ENCODE data around the gene RASSF8. TPM values are rescaled to one million over a fixed set of nuclear protein-coding genes. Genes with fewer than 3 reads are reported as not detected.

RASSF8 gene
- total RNA-seq, 1 donor = 97.4 TPM

GRCh38 chr12:26016516-26016915, 58.0 kb downstream of the RASSF8 start:
- no peak for DNase-seq (ENCODE audit: insufficient read length, low spot score, missing footprints)
- Histone ChIP-seq H4K20me1 (ENCODE audit: insufficient read depth, low read length) (peaks cover 2% of the 10 kb centered on the region), H3K9me3 (ENCODE audit: low read depth, low read length) (no peaks in the 10 kb centered on the region), H3K27ac (ENCODE audit: low read depth, low read length) (peak overlapping the region; percentile 15), H3K27me3 (ENCODE audit: insufficient read depth, low read length) (no peaks in the 10 kb centered on the region), H3K79me2 (ENCODE audit: insufficient read depth, low read length) (peaks cover 92% of the 10 kb centered on the region), H3K4me2 (ENCODE audit: insufficient read depth, low read length) (no peak overlapping the region), H3K4me1 (ENCODE audit: insufficient read depth, low read length) (peaks cover 38% of the 10 kb centered on the region), H3K36me3 (ENCODE audit: insufficient read depth, low read length) (no peaks in the 10 kb centered on the region), H3K4me3 (ENCODE audit: insufficient read depth, low read length) (no peak overlapping the region), H2AFZ (ENCODE audit: low read length) (no peak overlapping the region)
- TF ChIP-seq, protein P1, sequence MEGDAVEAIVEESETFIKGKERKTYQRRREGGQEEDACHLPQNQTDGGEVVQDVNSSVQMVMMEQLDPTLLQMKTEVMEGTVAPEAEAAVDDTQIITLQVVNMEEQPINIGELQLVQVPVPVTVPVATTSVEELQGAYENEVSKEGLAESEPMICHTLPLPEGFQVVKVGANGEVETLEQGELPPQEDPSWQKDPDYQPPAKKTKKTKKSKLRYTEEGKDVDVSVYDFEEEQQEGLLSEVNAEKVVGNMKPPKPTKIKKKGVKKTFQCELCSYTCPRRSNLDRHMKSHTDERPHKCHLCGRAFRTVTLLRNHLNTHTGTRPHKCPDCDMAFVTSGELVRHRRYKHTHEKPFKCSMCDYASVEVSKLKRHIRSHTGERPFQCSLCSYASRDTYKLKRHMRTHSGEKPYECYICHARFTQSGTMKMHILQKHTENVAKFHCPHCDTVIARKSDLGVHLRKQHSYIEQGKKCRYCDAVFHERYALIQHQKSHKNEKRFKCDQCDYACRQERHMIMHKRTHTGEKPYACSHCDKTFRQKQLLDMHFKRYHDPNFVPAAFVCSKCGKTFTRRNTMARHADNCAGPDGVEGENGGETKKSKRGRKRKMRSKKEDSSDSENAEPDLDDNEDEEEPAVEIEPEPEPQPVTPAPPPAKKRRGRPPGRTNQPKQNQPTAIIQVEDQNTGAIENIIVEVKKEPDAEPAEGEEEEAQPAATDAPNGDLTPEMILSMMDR (IDR thresholded peaks at IDR 0.05; ENCODE audit: extremely low read depth, low read depth, low read length) = no peak

- H3K36me3 ChIP-seq (ENCODE audit: insufficient read depth, low read length) = no peaks in the 10 kb centered on the region
- H3K4me3 ChIP-seq (ENCODE audit: insufficient read depth, low read length) = no peak overlapping the region
- peak overlapping the region; percentile 55 for H3K4me2 ChIP-seq (ENCODE audit: insufficient read depth, low read length)
- TF ChIP-seq, protein P1 (IDR thresholded peaks at IDR 0.05; ENCODE audit: extremely low read depth, low read depth, low read length) = peak; percentile 73
- H3K79me2 ChIP-seq (ENCODE audit: insufficient read depth, low read length) = peaks cover 89% of the 10 kb centered on the region
- no peak for DNase-seq (ENCODE audit: insufficient read length, low spot score, missing footprints)
- no peak overlapping the region for H2AFZ ChIP-seq (ENCODE audit: low read length)
- peaks cover 33% of the 10 kb centered on the region for H3K4me1 ChIP-seq (ENCODE audit: insufficient read depth, low read length)
- no peaks in the 10 kb centered on the region for H3K27me3 ChIP-seq (ENCODE audit: insufficient read depth, low read length)
- no peaks in the 10 kb centered on the region for H3K9me3 ChIP-seq (ENCODE audit: low read depth, low read length)
- H4K20me1 ChIP-seq (ENCODE audit: insufficient read depth, low read length) = no peaks in the 10 kb centered on the region
- peak overlapping the region; percentile 47 for H3K27ac ChIP-seq (ENCODE audit: low read depth, low read length)
Measured at GRCh38 chr12:26017484-26018211, 59.2 kb downstream of the RASSF8 start.

GRCh38 chr12:26018926-26019325, 60.4 kb downstream of the RASSF8 start:
- Histone ChIP-seq H3K4me3 (ENCODE audit: insufficient read depth, low read length) (no peak overlapping the region), H3K4me2 (ENCODE audit: insufficient read depth, low read length) (peak overlapping the region; percentile 29), H4K20me1 (ENCODE audit: insufficient read depth, low read length) (no peaks in the 10 kb centered on the region), H3K27ac (ENCODE audit: low read depth, low read length) (peak overlapping the region; percentile 70), H3K4me1 (ENCODE audit: insufficient read depth, low read length) (peaks cover 30% of the 10 kb centered on the region), H3K9me3 (ENCODE audit: low read depth, low read length) (no peaks in the 10 kb centered on the region), H3K36me3 (ENCODE audit: insufficient read depth, low read length) (no peaks in the 10 kb centered on the region), H3K79me2 (ENCODE audit: insufficient read depth, low read length) (peaks cover 89% of the 10 kb centered on the region), H3K27me3 (ENCODE audit: insufficient read depth, low read length) (no peaks in the 10 kb centered on the region), H2AFZ (ENCODE audit: low read length) (no peak overlapping the region)
- DNase-seq (ENCODE audit: insufficient read length, low spot score, missing footprints) = no peak
- TF ChIP-seq, protein P1 (IDR thresholded peaks at IDR 0.05; ENCODE audit: extremely low read depth, low read depth, low read length) = no peak

- H4K20me1 ChIP-seq (ENCODE audit: insufficient read depth, low read length) = no peaks in the 10 kb centered on the region
- peaks cover 84% of the 10 kb centered on the region for H3K79me2 ChIP-seq (ENCODE audit: insufficient read depth, low read length)
- no peak overlapping the region for H3K4me3 ChIP-seq (ENCODE audit: insufficient read depth, low read length)
- TF ChIP-seq, protein P1 (IDR thresholded peaks at IDR 0.05; ENCODE audit: extremely low read depth, low read depth, low read length) = no peak
- H3K27me3 ChIP-seq (ENCODE audit: insufficient read depth, low read length) = no peaks in the 10 kb centered on the region
- H3K4me1 ChIP-seq (ENCODE audit: insufficient read depth, low read length) = peaks cover 27% of the 10 kb centered on the region
- no peaks in the 10 kb centered on the region for H3K36me3 ChIP-seq (ENCODE audit: insufficient read depth, low read length)
- no peak for DNase-seq (ENCODE audit: insufficient read length, low spot score, missing footprints)
- H3K27ac ChIP-seq (ENCODE audit: low read depth, low read length) = no peak overlapping the region
- H3K9me3 ChIP-seq (ENCODE audit: low read depth, low read length) = no peaks in the 10 kb centered on the region
- H2AFZ ChIP-seq (ENCODE audit: low read length) = no peak overlapping the region
- H3K4me2 ChIP-seq (ENCODE audit: insufficient read depth, low read length) = no peak overlapping the region
Measured at GRCh38 chr12:26021534-26021933, 63.1 kb downstream of the RASSF8 start.
